ENCODE measurements around the gene POLR3G.

- TF ChIP-seq JUNB (CRISPR knock-in tag; IDR thresholded peaks at IDR 0.05; ENCODE audit: borderline replicate concordance) = no peak
- TF ChIP-seq POLR2AphosphoS5 (IDR thresholded peaks at IDR 0.05; ENCODE audit: low read depth, low read length) = no peak
Measured at GRCh38 chr5:90557391-90557790, 82.7 kb downstream of the POLR3G start.

Measured in HepG2 (cell line).